D721Med (cell line): ENCODE measurements around the gene EIF1.
A peak's percentile ranks its signal among the peaks of the same experiment; 100 is the strongest.

Source experiments
- DNase-seq: peaks from one replicate; pipeline ENCODE4 v3.0.0; 2011; ENCODE audit warnings: low spot score; ENCODE audit not compliant: insufficient read length
- FAIRE-seq: peaks from 2 replicates; lab custom pipeline; 2011; peaks lifted over from hg19 to GRCh38; lab: Jason Lieb, UNC
- TF ChIP-seq, protein P1 (sequence below): IDR thresholded peaks from 2 replicates; pipeline ENCODE4 v1.5.1; 2012; ENCODE audit warnings: mild to moderate bottlenecking, control low read depth; ENCODE audit not compliant: insufficient read depth; ENCODE audit errors: missing control alignments

Gene EIF1

GRCh38 chr17:41653421-41653820 is 35.3 kb upstream of the EIF1 start:
- DNase-seq (no peak), FAIRE-seq (no peak)
- TF ChIP-seq, protein P1, sequence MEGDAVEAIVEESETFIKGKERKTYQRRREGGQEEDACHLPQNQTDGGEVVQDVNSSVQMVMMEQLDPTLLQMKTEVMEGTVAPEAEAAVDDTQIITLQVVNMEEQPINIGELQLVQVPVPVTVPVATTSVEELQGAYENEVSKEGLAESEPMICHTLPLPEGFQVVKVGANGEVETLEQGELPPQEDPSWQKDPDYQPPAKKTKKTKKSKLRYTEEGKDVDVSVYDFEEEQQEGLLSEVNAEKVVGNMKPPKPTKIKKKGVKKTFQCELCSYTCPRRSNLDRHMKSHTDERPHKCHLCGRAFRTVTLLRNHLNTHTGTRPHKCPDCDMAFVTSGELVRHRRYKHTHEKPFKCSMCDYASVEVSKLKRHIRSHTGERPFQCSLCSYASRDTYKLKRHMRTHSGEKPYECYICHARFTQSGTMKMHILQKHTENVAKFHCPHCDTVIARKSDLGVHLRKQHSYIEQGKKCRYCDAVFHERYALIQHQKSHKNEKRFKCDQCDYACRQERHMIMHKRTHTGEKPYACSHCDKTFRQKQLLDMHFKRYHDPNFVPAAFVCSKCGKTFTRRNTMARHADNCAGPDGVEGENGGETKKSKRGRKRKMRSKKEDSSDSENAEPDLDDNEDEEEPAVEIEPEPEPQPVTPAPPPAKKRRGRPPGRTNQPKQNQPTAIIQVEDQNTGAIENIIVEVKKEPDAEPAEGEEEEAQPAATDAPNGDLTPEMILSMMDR = no peak

DNA sequence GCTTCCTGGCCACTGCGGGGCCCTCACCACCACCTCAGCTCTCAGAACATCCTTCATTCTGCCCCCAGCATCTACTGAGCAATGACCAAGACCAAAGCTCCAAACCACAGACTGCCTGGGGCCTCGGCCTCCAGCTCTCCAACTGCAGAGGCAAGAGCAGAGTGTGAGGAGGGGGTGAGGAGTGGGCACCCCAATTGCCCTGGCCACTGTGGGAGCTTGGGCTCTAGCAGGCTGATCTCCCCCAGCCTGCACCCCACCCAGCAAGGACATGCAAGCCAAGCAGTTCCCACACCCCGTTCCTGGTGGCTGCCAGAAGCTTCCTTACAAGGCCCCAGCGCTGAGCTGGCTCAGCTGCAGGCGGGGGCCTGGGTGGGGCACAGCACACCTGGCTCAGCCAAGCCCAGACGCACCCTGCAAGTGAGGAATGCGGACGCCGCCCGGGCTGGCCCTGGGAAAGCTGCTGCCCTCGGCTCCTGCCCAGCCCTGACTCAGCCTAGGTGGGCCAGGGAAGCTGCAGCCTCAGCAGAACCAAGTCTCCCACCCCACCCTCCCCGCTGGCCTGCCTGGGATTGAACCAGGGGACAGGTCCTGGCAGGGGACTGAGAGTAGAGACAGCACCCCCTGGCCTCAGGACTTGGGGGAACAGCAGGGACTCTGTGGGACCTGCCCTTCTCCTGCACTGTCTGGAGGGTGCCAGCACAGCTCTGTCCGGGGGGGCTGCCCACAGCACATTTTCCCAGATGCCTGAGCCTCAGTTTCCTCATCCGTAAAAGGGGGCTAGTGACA is 34.6 kb upstream of the EIF1 start:
- peak; percentile 8 for DNase-seq
- TF ChIP-seq, protein P1 = no peak
- no peak for FAIRE-seq

DNA sequence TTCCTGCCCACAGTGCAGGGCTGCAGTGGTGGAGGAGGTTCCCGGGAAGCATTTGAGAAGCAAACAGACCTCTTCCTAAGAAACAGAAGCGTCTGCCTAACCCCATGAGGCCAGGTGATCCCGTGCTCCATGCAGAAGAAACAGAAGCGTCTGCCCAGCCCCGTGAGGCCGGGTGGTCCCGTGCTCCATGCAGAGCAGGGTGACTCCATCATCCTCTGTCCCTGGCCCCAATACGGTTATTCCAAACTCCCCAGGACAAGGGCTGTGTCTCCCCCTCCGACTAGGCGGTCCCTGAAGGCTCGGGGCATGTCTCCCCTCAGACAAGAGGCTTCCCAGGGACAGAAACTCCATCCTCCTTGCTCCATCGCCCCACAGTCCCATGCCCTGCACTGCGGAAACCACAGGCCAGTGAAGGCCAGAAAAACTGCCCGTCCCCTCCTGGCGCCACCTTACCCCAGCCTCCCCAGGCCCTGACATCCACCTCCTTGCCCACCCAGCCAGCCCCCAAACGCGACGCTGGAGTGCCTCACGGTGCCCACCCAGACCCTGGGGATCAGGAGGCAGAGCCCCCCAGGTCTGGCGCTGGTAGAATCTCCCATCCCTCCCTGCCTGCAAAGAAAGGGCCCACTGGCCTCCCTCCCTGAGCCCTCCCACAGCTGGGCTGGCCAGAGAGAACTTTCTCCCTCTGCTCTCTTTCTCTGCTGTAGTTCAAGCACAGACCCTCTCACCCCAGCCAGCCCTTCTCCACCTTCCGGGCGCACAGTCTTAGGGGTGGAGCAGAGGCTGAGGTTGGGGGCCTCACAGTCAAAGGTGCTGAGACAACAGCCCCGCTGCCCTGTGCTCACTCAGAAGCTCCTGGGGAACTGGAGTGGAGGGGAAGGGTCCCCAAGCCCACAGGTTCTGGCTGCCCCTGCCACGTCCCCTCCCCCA is 33.7 kb upstream of the EIF1 start:
- DNase-seq (peak; percentile 9), FAIRE-seq (no peak)
- TF ChIP-seq, protein P1 = no peak

GRCh38 chr17:41655611-41656111 is 33.0 kb upstream of the EIF1 start:
- TF ChIP-seq, protein P1 = no peak
- DNase-seq = no peak
- no peak for FAIRE-seq

- TF ChIP-seq, protein P1 = no peak
- FAIRE-seq (no peak), DNase-seq (no peak)
Observed at GRCh38 chr17:41656249-41657023, 32.2 kb upstream of the EIF1 start.

- TF ChIP-seq, protein P1 = no peak
- FAIRE-seq (no peak), DNase-seq (no peak)
Observed at GRCh38 chr17:41657176-41657754, 31.4 kb upstream of the EIF1 start.
